GM19035 (cell line): Measurements from ENCODE around the gene NEDD4L.
"Not testable (repeated sequence)": the region's sequence is repeated elsewhere in the genome, so short reads cannot be mapped to it uniquely, and the experiment has no call there.

Source experiments
- ATAC-seq: cut with Tn5 transposase; IDR thresholded peaks from one replicate; pipeline ENCODE4 v1.9.1; 2021; ENCODE audit not compliant: unreplicated experiment

NEDD4L gene

GRCh38 chr18:58408665-58409064 lies 364.6 kb downstream of the NEDD4L start:
- ATAC-seq, result no peak

DNA sequence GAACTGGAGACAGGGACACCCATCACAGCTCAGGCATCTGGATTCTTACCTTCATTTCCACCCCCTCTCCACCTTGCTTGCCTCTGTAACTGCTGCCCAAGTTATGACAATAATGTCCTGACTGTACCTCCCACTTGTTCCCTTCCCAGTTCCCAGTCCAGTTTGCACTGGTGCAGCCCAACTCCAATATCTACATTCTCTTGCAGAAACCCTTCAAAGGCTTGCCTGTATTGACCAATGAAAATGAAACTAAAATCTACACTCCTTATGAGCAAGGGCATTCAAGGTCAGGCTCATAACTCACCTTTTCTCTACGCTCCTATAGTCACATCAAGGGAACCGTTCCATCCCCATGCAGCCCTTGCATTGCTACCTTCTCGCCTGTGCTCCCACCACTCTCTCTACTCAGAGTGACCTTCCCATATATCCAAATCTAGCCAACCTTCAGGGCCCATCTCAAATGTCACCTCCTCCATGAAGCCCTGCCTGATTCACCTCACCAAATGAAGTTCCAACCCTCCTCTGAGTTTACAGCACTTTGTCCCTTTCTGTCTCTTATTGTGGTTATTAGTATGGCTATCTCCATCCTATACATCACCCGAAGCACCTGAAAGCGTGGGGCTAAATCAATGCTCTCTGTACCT lies 365.9 kb downstream of the NEDD4L start:
- ATAC-seq, result no peak

DNA sequence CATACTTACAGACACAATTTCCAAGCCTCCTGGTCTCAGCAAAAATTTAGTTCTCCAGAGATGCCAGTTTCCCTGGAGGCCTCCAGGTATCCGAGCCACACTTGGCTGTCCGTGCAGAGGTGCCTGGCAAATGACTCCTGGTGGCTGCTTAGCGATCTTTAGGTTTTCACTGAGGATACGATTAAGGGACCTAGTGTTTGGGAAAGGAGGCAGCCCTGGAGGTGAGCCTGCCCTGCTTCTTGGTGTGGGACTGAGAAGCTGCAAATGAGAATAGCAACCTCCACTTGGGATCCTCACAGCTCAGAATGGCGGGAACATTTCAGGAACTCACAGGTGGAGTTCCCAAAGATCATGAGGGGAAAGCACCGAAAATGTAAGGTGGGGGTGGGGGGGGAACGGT lies 367.3 kb downstream of the NEDD4L start:
- ATAC-seq, result no peak

DNA sequence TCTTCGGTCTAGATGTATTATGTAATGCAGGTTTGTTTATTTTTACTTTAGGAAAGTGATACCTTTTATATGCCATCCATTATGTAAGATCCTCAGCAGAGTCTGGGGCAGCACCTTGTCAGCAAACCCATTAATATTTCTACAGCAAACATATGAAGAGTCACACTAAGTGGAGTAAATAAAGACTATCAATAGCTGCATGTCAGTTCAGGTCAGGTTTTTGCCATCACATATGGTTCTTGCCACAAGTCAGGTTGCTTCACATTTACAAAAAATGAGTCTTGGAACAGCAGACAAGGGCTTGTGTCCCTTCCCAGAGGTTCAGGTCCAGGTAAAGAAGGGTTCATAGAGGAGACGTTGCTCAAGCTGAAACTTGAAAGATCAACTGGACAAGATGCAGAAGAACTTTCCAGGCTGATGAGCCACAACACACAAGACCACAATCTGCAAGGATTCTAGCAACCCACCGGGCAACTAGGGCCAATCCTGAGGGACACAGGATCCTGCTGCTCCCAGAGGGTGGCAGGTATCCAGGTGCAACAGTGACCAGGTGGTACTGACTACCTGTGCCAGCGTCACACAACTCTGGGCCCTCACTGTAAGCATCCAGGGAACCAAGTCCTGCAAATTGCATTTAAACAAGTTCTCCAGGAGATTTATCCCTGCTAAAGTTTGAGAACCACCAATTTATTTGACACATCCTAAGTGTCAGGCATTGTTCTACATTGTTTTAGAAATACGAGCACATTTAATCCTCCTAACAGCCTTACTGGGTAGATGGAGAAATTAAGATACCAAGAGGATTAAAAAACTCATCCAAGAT lies 369.0 kb downstream of the NEDD4L start:
- ATAC-seq, result no peak

- no peak for ATAC-seq
These were observed 369.9 kb downstream of the NEDD4L start for GRCh38 chr18:58413667-58414628.

DNA sequence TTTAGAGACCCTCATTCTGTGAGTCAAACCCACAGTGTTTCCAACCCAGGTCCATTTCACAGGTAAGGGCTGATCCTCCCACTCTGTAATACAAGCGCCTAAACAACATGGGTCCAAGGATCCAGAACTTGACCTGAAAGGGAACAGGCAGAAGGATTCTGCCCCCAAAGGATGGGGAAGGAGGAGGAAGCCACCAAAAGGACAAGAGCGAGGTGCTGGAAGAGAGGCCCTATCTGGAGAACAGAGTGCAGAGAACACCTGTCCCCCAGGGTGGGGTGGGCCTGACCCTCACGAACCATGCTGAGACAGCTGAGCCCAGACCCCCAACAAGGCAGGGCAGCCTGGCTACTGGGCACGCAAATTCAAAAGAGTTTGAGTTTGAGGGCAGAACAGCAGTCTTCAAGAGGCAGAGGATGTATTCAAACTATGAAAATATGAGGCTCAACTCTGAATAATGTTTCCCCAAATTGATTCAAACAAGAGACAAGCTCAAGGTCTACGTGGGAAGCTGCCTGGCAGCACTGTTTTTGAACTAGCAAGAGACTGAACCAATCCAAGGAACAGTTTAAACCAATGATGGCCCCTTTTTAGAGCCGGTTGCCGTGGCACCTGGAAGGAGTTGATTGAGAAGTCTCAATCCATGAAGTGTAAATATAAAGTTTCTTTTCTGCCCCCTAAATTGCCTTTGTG lies 372.1 kb downstream of the NEDD4L start:
- no peak for ATAC-seq

GRCh38 chr18:58416704-58417683 lies 373.0 kb downstream of the NEDD4L start:
- ATAC-seq, result no peak

- no peak for ATAC-seq
These were observed 373.7 kb downstream of the NEDD4L start for GRCh38 chr18:58417752-58418151.

DNA sequence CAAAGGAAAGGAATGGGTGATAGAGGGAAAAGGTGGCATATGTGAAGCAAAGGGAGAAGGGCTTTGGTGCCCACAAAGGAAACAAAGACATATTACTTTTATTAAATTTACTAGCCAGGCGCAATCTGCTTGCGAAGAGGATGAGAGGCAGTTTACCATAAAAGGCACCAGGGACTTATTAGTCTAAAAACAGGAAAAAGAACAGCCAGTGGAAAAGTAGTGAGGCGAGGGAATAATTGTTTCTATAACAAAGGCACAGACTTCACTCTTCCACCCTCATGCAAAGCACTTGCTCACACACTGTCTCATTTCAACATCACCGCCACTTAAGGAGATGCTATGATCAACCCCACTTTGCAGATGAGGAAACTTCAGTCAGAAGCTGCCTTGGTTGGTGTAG lies 374.3 kb downstream of the NEDD4L start:
- no peak for ATAC-seq

- ATAC-seq, result no peak
These were observed 375.7 kb downstream of the NEDD4L start for GRCh38 chr18:58419587-58420199.

GRCh38 chr18:58426611-58427010 lies 382.6 kb downstream of the NEDD4L start:
- ATAC-seq, result no peak

- ATAC-seq, result no peak
These were observed 383.3 kb downstream of the NEDD4L start for GRCh38 chr18:58427321-58427720.

DNA sequence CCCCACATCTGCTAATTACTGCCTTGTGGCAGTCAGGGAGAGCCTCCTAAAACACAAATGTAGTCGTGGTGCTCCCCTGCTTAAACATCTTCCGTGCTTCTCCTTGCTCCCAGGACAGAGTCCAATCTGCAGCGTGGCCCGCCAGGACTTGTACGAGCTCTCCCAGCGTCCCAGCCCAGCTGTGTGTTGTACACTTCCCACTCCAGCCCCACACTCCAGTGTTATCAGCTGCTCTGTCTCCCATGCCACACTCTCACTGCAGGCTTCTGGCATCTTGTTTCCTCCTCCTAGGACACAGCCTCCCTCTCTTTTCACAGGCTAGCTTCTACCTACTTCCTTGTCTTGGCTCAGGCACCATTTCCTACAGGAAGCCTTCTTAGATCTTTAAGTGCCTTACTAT lies 385.4 kb downstream of the NEDD4L start:
- no peak for ATAC-seq

DNA sequence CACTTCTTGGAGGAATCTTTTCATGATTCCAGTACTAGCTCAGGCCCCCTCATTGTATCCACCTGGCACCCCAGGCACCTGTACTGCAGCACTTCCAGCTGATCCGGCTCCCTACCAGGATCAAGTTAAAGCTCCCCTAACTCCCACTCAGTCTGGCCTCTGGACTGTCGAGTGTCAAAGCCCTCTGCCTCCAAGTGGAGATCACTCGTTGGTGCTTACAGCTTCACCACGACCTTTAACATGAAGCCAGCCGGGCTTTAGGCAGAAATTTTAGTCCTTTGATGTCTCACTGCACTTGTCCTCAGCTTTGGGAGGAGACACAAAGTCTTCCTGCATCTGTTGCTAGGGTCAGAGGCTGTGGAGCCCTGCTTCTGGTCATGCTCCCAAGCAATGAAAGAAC lies 387.2 kb downstream of the NEDD4L start:
- ATAC-seq, result no peak

DNA sequence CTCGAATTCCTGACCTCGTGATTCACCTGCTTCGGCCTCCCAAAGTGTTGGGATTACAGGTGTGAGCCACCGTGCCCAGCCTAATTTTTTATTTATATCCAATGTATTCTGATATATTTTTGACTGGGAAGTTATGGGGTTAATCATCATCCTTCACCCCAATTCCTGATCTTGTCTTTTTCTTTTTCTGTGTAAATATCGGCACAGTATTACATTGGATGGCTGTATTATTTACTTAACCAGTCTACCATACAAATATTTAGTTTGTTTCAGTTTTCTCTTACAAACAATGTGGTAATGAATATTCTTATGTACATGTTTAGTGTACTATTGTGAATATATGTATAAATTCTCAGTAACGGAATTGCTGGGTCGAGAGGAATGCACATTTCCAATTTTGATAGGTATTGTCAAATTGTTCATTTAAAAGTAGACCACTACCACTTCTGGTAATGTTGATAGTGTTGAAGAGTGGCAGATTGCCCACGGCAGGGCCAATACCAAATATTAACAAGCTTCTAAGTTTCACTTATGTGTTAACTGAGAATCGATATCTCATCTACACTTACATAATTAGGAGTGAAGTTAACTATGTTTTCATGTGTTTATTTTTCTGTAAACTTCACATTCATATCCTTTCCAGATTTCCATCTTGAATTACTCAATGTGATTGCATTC lies 388.2 kb downstream of the NEDD4L start:
- no peak for ATAC-seq

DNA sequence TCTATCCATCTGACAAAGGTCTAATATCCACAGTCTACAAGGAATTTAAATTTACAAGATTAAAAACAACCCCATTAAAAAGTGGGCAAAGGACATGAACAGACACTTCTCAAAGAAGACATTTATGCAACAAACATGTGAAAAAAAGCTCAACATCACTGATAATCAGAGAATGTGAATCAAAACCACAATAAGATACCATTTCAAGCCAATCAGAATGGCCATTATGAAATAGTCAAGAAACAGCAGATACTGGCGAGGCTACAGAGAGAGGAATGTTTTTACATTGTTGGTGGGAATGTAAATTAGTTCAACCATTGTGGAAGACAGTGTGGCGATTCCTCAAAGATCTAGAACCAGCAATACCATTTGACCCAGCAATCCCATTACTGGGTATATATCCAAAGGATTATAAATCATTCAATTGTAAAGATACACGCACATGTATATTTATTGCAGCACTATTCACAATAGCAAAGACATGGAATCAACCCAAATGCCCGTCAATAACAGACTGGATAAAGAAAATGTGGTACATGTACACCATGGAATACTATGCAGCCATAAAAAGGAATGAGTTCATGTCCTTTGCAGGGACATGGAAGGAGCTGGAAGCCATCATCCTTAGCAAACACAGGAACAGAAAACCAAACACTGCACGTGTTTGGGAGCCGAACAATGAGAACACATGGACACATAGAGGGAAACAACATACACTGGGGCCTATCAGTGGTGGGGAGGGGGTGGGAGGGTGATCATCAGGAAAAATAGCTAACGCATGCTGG lies 391.4 kb downstream of the NEDD4L start:
- not testable (repeated sequence) for ATAC-seq

GRCh38 chr18:58438161-58438957 lies 394.3 kb downstream of the NEDD4L start:
- no peak for ATAC-seq
